Urinary bladder (tissue), 4 donors: ENCODE measurements around the gene RASL12. TPM values are rescaled to one million over a fixed set of nuclear protein-coding genes. Genes with fewer than 3 reads are reported as not detected.
A peak's percentile ranks its signal among the peaks of the same experiment; 100 is the strongest.
"Not testable (repeated sequence)": the region's sequence is repeated elsewhere in the genome, so short reads cannot be mapped to it uniquely, and the experiment has no call there.

Source experiments
- DNase-seq: peaks from one replicate; pipeline ENCODE4 v3.0.0-alpha.2; 2015; ENCODE audit errors: extremely low spot score
- H3K27ac ChIP-seq: one replicate; pipeline ENCODE4 v1.5.1; 2013; ENCODE audit warnings: low read depth, mild to moderate bottlenecking, moderate library complexity
- H3K36me3 ChIP-seq: one replicate; pipeline ENCODE4 v1.6.1; 2013; ENCODE audit warnings: mild to moderate bottlenecking, moderate library complexity; ENCODE audit not compliant: insufficient read depth
- H3K4me1 ChIP-seq: one replicate; pipeline ENCODE4 v1.6.1; 2013; ENCODE audit warnings: mild to moderate bottlenecking, moderate library complexity; ENCODE audit not compliant: insufficient read depth
- H3K4me3 ChIP-seq: one replicate; pipeline ENCODE4 v1.5.1; 2013; ENCODE audit warnings: low read depth, low read length
- WGBS: extraction: QIAGEN DNeasy Blood & Tissue Kit; methylation state at CpG from one replicate; pipeline ENCODE4 v1.1.7; 2013; 5-methylcytosine and 5-hydroxymethylcytosine counted together
- polyA plus RNA-seq: library from polyadenylated mRNA; stranded (reverse); fragments of 200-250 nt; gene quantifications from one replicate; pipeline ENCODE4 v1.2.3, GENCODE V29; 2013
- total RNA-seq: library from RNA; depleted of rRNA; stranded (reverse); fragments of >200 nt; gene quantifications from one replicate; pipeline ENCODE4 v1.2.3, GENCODE V29; 2014
- donor health status: healthy with polysubstance abuse.
- donor health status: healthy.

The RASL12 gene
- total and polyA plus RNA-seq, 2 donors = 54.6 to 85.0 TPM

DNA sequence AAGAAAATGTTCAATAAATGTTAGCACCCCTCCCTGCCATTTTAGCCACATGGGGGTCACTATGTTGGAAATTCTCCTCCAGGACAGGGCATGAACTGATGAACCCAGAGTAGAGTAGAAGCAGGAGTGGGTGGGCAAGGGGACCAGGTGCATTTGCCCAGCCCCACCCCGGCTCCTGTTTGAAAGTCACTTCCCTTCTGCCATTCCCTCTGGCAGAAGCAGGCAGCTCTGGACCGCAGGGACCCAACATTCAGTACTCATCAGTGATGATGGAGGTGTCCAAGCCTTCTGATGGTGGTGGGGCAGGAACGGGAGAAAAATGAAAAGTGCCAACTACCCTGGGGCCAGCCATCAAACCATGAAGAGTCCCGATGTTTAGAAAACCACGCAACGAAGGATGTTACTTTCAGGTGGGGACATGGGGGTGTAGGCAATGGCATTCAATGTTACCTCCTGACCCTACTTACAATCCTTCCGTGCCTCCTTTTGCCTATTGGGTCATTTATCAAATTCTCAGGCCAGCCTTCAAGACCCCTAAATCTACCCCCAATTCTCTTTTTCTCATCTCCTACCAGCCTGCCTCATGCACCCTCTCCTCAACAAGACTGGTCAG is 30.0 kb upstream of the RASL12 start:
- Histone ChIP-seq H3K4me1 (no peaks in the 10 kb centered on the region), H3K36me3 (peaks cover 5% of the 10 kb centered on the region), H3K4me3 (no peak overlapping the region), H3K27ac (no peak overlapping the region)
- WGBS = 97% methylated on average over 7 of the region's 7 CpGs
- DNase-seq = no peak

- Histone ChIP-seq H3K36me3 (peaks cover 2% of the 10 kb centered on the region), H3K4me3 (no peak overlapping the region), H3K27ac (no peak overlapping the region), H3K4me1 (no peaks in the 10 kb centered on the region)
- DNase-seq = no peak
- 81% methylated on average over 6 of the region's 6 CpGs for WGBS
Measured at GRCh38 chr15:65096481-65097385, 28.9 kb upstream of the RASL12 start.

DNA sequence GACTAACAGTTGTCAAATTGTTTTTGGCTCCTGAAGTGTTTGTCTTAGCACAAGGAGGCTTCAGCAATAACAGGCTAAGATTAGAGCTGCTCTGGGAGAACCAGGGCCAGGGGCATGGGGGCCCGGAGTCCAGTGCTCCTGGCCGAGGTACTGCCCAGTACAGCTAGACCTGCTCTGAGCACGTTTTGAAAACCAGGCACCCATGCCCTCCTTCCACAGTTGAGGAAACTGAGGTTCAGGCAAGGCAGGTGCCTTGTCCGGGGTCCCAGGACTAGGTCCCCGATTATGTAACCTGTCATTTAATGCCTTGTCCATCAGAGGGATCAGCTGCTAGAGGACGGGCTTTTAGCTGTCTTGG is 27.9 kb upstream of the RASL12 start:
- WGBS = 72% methylated on average over 6 of the region's 6 CpGs
- no peak overlapping the region for H3K27ac ChIP-seq
- DNase-seq = no peak
- H3K4me3 ChIP-seq = no peak overlapping the region
- no peaks in the 10 kb centered on the region for H3K4me1 ChIP-seq
- H3K36me3 ChIP-seq = peaks cover 2% of the 10 kb centered on the region

GRCh38 chr15:65095011-65095746 is 27.4 kb upstream of the RASL12 start:
- 42% methylated on average over 5 of the region's 5 CpGs for WGBS
- H3K27ac ChIP-seq = no peak overlapping the region

DNA sequence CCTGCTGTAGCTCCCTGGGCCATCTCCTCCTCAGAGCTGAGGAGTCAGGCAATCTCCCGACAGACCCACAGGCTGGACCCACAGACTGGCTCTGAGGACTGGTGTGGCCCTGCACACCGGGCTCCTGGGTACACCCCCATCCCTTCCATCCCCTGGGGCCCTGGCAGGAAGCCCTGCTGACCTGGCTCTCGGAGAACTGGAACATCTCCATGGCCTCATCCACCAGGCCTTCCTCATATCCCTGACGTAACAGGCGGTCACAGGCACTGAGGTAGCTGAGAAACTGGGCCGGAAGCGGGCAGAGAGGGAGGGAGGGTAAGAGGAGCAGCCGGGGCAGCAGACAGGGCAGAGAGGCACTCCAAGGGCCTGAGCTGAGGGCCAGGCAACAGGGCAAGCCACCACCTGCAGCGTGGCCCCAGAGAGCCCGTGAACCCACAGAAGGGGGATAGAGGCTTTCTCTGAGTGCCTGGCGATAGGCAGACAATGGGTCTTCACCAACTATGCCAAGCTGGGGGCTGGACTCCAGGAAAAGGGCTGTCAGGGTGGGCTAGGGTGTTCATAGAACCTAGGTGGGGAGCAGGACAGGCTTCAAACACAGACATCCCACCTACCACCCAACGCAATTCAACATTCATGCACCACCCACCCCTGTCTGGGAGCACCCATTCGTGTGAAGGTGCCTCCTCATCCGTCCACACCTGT is 26.7 kb upstream of the RASL12 start:
- Histone ChIP-seq H3K4me3 (no peak overlapping the region), H3K36me3 (peaks cover 2% of the 10 kb centered on the region), H3K27ac (no peak overlapping the region), H3K4me1 (no peaks in the 10 kb centered on the region)
- DNase-seq = no peak
- 63% methylated on average over 14 of the region's 14 CpGs for WGBS

More at GRCh38 chr15:65095011-65095746, 27.4 kb upstream of the RASL12 start:
- Histone ChIP-seq H3K4me3 (no peak overlapping the region), H3K4me1 (no peaks in the 10 kb centered on the region), H3K36me3 (peaks cover 2% of the 10 kb centered on the region)
- no peak for DNase-seq

- H3K27ac ChIP-seq, H3K4me3 ChIP-seq, H3K4me1 ChIP-seq, DNase-seq, H3K36me3 ChIP-seq: not testable (repeated sequence)
- WGBS = 95% methylated on average over 13 of the region's 13 CpGs
Measured at GRCh38 chr15:65093793-65094170, 26.0 kb upstream of the RASL12 start.

DNA sequence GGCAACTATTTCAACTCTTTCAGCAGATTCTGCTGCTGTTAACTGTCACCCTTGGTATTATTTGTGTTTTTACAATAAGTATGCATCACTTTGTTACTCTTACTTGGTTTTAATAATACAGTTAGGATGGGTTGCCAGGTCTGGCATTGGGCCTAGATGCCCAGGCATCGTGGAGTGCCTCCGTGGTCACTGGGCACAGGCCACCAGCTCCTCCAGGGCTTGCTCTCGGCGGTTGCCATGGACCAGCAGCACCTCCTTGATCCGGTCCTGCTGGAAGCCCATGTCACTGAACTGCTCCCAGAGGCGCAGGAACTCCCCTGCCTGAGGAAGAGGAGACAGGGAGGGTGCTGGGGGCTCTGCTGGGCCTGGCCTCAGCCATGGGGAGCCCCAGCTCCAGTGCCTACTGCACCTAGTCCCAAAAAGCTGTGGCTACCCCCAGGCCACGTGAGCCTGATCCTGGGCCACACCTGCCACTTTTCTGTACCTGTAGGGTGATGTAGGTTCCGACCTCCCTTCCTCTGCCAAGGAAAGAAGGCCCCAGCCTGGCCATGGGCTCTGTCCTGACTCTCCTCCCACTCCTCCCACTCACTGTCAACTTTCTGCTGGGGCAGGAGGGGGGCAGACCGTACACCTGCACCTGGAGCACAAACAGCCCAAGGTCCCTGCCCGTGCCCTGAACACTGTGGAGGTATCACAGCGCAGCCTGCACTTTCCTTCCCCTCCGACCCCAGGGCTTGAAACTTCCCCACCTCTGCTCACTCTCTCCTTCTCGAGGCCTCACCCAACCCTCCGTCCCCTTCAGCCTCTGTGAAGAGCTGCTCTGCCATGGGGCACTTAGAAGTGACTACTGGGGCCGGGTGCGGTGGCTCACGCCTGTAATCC is 25.4 kb upstream of the RASL12 start:
- no peak overlapping the region for H3K27ac ChIP-seq
- no peak overlapping the region for H3K4me3 ChIP-seq
- 91% methylated on average over 17 of the region's 17 CpGs for WGBS
- no peak for DNase-seq
- H3K36me3 ChIP-seq = no peaks in the 10 kb centered on the region
- no peaks in the 10 kb centered on the region for H3K4me1 ChIP-seq

GRCh38 chr15:65091946-65092770 is 24.4 kb upstream of the RASL12 start:
- DNase-seq = no peak
- Histone ChIP-seq H3K27ac (peak overlapping the region; percentile 35), H3K4me3 (no peak overlapping the region), H3K36me3 (no peaks in the 10 kb centered on the region), H3K4me1 (no peaks in the 10 kb centered on the region)
- WGBS = 39% methylated on average over 12 of the region's 12 CpGs

- 41% methylated on average over 5 of the region's 5 CpGs for WGBS
- H3K36me3 ChIP-seq = no peaks in the 10 kb centered on the region
- peaks cover 2% of the 10 kb centered on the region for H3K4me1 ChIP-seq
- DNase-seq = no peak
- no peak overlapping the region for H3K4me3 ChIP-seq
- H3K27ac ChIP-seq = peak overlapping the region; percentile 61
Measured at GRCh38 chr15:65089206-65089824, 21.5 kb upstream of the RASL12 start.

DNA sequence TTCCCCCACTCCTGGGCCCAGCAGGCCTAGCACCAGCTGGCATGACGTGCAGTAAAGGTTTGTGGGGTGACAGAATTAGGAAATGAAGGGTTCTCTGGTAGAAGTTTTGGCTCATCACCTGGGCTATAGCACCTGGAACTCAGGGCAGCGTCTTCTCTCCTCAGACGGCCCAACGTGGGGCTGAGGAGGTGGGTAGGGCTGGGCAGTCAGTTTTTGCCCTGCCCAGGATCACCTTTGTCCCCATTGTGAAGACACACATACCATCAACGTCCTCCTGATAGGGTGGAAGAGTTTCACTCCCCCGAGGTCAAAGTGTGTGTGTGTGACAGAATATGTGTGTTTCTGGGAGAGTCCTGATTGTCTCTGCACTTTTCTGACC is 20.8 kb upstream of the RASL12 start:
- H3K4me3 ChIP-seq = no peak overlapping the region
- H3K27ac ChIP-seq = peak overlapping the region; percentile 61
- WGBS = 49% methylated on average over 6 of the region's 6 CpGs
- no peak for DNase-seq
- no peaks in the 10 kb centered on the region for H3K36me3 ChIP-seq
- peaks cover 2% of the 10 kb centered on the region for H3K4me1 ChIP-seq

DNA sequence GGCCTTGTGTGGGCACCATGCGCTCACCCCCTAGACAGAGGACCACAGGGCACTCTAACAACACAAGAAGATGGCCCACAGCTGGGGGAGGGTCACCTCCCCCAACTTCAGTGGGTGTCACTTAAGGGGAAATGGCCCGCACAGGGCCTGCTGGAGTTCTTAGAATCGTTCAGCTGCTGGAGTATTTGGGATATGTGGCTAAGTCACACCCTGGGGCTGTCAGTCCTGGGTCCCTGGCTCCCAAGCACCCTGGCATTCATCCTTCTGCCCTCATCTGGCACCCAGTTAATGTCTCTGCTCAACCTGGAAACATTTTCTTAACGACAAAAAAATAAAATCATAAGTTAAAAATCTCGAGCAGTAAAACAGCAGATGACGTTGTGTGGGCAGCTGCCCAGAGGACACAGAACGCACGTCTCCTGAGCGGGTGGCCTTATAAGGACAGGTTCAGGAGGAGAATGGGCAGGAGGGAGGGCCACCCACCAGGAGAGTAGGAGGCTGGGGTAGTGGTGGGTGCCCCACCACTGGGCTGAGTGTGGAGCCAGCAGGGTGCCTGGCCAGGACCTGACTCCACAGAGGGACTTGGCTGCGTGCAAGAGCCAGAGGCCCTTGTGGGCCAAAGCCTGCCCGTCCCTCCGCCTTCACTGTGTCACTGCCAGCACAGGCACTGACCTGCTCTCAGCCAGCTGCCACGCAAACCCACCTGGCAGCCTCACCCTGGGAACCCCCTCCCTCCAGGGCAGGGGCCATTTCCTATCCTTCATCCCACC is 20.3 kb upstream of the RASL12 start:
- Histone ChIP-seq H3K4me1 (peaks cover 2% of the 10 kb centered on the region), H3K36me3 (no peaks in the 10 kb centered on the region), H3K4me3 (no peak overlapping the region), H3K27ac (peak overlapping the region; percentile 75)
- WGBS = 34% methylated on average over 13 of the region's 13 CpGs
- DNase-seq = no peak
